ENCODE data around the gene DRAP1.

GRCh38 chr11:65947133-65947532, 27.9 kb downstream of the DRAP1 start:
- TF ChIP-seq CTCF (IDR thresholded peaks at IDR 0.05) (no peak), POLR2A (IDR thresholded peaks at IDR 0.05) (no peak), POLR2AphosphoS5 (IDR thresholded peaks at IDR 0.05) (no peak)
